Measurements from ENCODE around the gene FAM131B.
"Not testable (repeated sequence)": the region's sequence is repeated elsewhere in the genome, so short reads cannot be mapped to it uniquely, and the experiment has no call there.

The FAM131B gene

DNA sequence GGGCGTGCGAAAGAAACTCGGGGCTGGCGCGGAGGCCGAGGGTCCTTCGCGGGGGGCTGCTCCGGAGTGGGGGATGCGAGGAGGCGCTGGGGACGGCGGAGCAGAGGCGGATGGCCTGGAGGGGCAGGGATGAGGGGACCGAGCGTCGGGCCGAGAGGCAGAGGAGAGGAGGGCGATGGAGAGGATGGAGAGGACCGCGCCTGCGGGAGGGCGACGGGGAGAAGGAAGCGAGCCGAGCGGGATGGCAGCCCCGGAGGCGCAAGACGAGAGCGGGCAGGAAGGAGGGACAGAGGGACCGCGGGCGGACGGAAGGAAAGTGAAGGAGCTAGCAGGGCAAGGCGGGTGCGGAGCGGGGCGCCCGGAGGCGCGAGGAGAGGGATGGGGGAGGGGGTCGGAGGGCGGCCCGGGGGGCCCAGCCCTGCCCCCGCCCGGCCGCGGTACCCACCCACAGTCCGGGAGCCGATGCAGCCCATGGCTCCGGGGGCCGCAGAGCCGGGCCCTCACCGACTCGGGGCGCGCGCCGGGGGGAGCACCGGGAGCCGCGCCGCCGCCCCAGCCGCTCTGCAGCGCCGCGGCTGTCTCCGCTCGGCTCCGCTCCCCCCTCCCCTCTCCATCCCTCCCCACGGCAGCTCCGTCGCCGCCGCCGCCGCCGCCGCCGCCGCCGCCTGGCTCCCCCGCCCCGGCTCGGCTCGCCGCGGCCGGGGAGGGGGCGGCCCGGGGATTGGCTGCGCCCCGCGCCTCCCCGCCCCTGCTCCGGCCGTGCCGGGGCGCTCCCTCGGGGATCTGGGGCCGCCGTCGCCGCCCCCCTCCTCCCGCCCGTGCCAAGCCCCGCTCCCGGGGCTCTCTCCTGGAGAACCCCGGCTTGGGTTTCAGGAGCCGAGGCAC is at the start of gene FAM131B:
TSS of gene FAM131B (minus strand) at position 583 of the 885 bp plus-strand sequence. CDS start at position 473, 110 bp downstream.
- no peak for DNase-seq

DNA sequence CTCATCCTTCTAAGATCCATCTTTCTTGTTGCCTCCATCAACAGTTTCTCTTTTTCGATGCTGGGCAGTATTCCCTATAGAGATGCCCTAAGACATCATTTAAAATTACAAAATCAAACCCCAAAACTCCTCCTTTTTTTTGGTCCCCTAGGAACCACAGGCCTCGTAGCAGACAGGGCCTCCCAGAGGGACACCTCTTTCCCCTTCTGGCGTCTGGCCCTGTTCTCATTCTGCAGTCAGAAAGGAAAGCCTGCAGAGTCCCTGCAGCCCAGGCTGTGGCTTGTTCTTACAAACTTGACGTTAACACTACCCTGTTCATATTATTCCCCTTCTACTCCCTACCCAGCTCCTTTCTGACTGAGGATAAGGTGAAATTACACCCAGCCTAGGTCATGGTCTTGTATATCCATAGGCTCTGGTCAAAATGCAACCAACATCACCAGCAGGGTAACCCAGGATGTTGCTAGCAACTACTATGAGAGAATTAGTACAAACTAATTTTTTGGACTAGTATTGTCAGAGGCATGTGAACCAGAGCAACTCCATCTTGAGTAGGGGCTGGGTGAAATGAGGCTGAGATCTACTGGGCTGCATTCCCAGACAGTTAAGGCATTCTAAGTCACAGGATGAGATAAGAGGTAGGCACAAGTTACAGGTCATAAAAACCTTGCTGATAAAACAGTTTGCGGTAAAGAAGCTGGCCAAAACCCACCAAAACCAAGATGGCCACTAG is 49.6 kb upstream of the FAM131B start:
- no peak for DNase-seq

DNA sequence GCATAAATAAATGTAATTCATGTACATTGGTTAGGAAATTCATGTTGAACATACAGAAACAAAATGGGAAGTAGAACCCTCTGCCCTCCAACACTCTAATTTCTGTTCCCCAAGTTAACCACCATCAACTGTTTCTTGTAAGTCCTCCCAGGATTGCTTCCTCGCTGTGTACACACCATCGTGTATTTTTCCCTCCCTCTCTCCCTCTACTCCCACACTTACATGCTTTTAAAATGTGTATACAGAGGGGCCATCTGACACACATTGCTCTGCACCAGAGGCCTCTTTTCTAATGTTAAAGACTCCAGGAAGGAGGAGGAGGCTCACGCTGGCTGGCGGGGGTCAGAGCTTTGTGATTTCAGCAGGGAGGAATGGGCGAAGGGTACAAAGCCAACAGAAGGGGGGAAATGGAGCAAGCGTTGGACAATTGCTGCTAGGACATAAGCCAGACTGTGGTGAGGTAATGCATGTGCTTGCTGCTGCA is 48.0 kb upstream of the FAM131B start:
- no peak for DNase-seq

DNA sequence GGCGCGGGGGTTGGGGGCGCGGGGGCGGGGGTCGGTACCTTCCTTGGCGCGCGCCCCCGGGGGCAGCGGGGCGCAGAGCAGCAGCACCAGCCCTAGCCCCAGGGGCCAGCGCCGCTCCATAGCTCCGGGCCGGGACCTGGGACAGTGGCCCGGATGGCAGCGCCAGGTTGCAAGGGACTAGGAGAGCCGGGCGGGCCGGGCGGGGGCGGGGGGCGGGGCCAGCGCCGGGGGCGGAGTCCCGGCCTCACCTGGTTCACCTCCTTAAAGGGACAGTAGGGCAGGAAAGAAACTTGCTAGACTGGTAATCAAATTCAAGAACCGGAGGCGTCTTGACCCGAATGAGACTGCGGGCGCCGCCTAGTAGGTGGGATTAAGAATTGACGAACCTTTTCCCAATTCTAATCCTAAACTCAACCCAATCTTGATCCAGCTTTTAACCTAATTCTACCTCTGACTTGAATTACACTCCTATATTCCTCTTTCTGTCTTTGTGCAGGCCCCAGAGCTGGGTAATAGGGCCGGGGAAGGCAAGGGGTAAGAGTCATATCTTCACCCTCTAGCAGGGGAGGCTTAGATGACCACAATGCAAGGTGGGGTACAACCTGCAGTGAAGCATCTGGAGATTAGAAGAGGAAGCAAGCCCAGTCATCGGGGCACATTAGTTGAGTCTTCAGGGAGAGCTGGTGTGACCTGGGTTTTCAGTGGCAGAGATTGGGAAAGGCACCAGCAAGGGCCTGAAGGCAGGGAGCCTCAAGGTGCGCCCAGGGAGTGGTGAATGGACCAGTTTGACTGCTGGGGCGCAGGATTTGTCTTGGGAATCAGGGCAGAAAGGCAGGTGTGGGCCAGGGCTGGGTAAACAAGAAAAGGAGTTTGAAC is 46.4 kb upstream of the FAM131B start, which contains the start of gene EPHA1:
TSS of gene EPHA1 (minus strand) at position 171 of the 876 bp plus-strand sequence. CDS start at position 120, 51 bp downstream.
- no peak for DNase-seq

DNA sequence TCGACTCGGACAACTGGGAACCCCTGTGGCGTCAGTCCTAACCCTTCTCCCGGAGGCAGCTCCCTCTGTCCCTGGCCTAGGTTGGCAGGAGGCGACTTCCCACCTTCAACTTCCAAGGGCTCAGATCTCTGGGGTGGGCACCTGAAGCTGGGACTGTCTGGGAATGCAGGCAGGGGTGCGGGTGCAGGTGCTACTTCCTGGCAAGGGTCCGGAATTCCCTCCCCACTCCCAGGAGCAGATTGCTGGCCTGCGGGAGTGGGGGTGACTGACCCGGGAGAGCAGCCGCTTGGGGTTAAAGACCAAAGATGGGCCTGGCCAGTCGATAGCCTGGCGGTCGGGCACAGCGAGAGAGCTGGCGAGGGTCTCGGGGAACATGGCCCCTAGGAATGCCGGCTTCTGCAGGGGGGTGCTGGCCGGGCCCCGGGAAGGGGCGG is 45.8 kb upstream of the FAM131B start:
- DNase-seq: no peak

DNA sequence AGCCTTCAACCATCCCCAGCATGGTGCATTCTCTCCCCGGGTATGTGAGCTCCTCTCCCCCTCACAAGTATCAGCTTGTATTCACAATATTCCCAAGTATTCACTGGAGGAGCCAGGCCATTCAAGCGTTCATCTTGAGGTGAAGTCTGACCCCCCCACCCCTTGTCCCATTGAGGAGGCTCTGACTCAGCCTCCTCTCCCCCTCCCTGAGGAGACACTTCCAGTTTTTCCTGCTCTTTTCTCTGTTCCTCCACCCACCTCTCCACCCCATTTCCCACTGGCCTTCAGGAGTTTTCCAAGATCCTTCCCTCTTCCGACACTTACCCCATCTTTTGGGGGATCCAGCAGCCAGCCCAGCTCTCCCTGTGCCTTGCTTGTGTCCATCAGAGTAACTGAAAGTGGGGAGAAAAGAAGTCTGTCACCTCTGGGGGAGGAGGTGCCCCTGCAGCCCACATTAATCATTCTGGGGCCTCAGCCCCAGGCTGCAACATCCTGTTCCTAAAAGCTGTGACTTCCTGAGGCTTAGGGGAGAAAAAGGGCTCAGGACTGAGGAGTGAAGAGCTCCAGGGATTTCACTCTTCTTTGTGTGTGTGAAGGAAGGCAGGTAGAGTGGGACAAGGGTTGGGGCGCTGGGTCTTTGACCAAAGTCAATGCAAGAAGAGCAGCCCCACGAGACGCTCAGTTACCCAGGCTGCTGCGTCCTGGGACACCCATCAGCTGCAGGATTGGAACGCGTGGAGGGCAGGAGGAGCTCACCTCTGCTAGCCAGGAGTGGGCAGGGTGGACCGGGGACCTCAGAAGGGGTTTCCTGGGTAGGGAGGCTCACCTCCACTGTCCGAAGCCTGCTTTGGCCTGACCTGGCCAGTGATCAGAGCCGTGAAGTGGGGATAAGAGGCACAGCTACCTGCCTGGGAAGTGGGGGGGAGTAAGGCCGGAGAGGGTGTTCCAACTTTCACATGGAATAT is 45.1 kb upstream of the FAM131B start:
- DNase-seq: no peak

DNA sequence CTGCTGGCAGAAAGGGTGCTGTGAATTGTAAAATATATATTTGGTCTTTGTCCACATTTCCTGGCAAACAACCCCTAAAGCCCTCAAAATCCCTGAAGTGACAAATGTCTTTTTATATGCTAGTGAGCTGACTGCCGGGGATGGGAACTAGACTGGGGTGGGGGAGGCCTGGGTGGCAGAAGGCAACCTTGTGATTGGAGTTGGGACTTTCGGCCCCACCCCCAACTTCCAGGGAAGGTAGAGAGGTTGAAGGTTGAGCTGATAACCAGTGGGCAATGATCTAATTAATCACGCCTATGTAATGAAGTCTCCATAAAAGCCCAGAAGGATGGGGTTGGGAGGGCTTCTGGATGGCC is 43.5 kb upstream of the FAM131B start:
- DNase-seq: no peak

DNA sequence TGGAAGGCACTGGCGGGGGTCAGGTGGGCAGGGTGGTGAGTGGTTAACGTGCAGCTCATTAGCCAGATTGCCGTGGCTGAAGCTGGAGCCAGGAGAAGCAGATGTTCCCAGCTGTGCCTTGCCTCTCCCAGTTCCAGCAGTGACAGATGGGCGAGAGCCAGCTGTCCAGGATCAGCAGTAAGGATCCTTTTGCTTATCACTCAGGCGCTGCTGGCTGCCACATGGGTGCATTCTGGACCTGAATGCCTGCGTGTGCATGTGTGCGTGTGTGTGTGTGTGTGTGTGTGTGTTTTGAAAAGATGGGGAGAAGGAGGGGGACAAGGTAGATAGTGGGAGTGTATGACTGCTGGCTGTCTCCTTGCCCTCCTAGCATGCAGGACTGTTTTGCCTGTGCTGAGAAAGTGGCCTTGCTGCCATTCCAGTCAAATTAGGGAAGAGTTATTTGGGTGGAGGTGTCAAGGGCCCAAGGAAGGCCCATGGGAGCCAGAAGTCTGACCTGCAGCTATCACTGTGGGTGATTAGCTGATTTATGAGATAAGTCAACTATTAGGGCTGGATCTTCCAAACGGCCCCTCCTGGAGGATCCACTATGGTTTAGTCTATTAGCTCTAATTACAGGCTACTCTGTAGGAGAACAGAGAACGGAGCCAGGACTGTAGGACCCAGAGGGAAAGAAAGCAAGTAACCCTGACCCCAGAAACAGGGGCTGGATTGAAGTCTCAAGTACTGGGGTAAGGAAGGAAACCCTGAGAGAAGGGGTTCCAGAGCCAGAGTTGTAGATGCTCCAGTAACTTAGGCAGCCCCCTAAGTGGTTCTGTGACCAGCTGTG is 42.9 kb upstream of the FAM131B start:
- no peak for DNase-seq

DNA sequence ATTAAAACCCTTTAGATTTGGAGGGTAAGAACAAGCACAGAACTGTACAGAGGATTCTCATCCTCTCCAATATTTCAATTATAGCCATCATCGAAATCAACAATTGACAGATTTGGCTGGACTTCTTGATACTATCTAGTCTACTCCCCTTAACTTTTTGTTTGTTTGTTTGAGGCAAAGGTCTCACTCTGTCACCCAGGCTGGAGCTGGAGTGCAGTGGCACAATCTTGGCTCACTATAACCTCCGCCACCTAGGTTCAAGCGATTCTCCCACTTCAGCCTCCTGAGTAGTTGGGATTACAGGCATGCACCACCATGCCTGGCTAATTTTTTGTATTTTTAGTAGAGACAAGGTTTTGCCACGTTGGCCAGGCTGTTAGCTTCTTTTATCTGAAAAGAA is 39.7 kb upstream of the FAM131B start:
- DNase-seq: not testable (repeated sequence)

DNA sequence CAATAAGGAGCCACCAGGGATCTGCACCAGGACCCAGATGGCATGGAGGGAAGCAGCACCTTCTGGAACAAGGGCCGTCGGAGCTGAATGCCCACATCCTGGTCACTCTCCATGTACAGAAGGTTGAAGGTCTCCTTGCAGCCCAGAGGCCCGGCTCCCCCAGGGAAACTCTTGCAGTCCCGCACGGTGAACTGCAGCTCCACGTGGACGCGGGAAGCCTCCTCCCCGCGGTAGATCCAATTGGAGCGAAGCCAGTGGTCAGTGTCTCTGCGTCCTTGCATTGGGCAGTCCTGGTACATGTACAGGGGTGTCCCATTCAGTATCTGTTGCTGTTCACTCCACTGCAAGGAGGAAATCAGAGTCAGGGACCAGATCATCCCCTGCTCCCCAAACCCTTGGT is 38.8 kb upstream of the FAM131B start:
- no peak for DNase-seq

DNA sequence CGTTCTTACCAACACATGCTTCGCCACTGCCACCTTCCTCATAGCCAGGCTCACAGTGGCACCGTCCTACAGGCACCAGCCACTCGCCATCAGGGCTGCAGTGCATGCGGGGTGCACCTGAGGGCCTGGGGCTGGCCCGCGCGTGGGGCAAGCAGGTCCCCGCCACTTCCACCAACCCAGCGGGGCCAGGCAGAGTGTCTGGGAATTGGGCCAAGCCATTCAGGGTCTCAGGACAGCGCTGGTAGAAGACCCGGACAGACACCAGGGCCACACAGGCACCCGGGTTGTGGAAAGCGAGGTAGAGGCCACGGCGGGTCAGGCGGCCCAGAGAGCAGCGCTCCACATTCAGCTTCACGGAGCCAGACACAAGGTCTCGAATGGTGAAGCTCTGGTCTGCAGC is 37.1 kb upstream of the FAM131B start:
- no peak for DNase-seq

DNA sequence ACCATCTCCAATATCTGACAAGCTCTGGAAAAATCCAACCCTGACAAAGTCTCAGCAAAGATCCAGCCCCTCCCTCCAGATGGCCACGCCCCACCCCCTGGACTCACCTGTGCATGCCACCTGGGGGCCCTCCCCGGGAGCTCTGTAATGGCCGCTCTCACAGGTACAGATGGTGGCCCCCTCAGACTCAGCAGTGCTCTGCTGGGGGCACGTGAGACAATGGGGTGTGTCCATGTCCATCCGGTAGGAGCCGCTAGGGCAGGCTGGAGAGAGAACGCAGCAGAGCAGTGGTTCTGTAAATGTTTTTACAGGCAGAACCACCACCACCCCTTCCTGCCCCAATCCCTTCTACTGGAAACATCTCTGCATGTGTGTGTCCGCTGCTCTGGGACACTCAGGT is 36.6 kb upstream of the FAM131B start:
- no peak for DNase-seq

DNA sequence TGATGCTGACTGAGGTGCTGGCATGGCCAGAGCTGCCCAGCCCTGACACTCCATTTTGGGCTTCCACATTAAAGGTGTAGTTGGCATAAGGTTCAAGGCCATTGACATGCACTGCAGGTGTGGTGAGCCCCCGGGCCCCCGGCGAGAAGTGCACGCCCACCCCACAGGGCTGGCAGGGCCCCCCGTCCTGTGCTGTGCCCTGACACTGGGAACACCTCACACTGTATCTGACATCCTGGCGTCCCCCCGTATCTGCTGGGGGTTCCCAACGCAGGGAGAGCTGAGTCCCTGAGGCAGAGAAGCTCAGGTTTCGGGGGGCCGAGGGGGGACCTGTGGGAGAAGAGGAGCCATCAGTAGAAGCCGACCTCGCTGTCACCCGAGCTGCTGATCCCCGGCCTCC is 36.1 kb upstream of the FAM131B start:
- no peak for DNase-seq

DNA sequence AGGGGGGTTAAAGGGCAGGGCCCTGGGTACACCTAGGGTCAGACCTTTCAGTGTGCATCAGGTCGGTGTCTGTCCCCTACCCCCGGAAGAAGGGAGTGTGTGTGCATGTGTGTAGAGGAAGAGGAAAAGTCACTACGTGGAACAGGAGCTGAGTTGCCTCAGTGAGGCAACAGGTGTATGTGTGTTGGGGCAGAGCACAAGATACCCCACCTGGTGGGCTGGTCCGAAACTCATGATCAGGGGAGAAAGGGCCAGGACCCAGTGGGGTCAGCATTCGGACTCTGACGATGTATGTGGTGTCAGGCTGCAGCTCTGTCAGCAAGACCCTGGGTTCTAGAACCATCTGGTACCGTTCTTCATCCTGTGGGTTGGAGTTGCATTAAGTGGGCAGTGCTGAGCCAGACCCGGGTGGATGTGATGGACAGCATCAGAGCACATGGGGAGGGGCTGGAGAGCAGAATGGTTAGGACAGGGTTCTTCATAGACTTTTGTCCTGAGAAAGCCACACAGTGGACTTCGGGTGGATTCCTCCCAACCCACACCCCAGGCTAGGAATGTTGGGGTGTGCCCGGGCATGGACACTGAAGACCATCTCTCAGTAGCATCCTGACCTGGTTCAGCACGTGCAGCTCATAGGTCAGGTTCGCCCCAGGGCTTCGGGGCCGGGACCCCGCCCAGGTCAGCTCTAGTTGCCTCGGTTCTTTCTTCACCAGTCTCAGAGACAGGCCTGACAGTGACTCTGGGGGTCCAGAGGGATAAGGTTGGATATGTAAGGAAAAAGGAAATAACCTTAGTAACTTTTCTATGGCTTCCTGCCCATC is 35.4 kb upstream of the FAM131B start:
- no peak for DNase-seq

DNA sequence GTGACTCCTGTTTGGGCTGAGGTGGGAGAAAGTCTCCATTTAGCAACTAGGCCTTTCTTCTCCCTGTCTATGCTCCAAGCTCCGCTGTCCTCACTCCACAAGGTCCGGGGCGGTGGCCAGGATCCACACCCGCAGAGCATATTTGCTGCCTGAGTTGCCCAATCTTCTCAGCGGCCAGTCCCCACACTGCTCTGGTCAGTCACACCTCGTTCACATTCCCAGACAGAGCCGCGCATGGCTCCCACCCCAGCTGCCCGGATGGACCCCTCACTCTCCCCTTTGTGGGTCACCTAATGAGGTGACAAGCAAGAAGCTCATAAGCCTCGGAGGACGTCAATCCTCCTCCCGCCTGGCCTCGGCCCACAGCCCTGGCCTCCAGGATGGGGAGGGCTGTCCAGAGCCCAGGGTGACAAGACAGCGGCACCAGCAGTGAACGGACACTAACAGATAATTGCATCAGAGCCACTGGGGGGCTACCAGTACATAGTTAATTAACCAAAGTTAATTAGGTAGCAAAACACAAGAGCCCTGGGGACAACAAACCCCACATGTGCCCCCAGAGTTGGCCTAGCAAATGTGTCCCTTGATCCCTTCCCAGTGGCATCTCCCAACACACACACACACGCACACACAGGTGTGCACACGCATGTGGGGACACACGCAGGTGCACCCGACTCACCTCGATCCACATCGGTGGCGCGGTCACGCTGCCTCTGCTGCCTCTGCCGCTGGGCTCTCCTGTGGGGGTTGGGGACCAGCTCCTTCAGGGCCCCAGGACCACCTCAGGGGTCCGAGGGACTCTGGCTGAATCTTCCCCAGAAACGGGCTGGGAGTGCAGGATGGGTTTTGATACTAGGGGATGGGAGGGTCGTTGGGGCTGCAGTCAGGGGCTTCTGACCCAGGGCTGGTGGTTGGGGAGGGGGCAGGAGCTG is 34.4 kb upstream of the FAM131B start:
- DNase-seq: no peak

DNA sequence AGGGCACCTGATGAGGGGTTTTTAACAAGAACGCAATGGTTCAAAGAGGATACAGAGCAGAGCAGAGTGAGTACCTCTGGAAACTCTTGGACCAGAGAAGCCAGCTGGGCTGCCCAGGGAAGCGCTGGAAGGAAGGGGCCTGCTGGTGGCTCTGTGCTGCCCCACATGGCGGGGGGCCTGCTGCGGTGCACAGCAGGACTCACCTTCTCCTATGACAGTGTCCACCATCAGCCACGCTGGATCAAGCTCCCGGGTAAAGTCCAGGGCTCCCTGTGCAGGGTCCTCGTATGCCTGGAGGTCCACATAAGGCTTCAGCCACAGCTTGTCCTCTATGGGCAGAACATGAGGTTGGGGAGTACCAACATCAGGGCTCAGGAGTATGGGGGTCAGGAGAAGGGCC is 33.7 kb upstream of the FAM131B start:
- DNase-seq: no peak

DNA sequence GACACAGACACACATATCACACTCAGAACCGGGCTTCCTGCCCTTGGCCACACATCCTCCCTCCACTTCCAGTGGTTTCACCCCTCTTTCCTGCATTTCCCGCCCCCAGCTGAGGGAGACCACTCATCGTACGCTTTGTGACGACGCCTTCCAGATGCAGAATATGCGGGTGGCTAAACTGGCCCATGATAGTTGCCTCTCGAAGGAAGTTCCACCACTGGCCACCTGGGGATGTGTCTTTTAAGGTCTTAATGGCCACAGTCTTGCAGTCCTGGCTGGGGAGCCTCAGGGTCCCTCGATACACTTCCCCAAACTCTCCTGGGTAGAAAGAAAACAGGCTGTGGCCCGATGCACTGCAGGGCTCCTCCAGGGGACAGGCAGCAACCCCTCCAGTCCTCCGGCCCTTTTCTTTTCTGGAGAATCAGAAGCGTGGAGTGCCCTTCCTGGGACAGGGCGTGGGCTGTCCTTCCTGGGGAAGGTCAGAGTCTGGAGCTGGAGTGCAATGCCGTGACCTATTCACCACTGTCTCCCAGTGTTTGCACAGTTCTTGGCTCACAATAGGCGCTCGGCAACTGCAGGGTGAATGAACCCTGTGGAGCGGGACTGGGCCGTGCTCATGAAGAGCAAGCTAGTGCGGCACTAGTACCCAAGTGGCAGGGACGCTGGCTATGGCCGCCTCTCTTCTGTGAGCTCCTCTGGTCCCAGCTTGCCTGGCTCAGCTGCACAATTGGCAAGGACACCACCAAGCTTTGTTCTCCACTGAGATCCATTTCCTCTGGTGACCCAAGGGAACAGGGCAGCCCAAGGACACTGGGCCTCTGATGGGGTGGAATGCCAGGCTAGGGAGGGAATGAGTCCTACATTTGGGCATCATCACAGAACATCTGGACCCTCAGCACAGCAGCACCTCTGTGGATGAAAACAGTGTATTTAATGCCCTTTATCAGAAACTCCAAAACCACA is 33.0 kb upstream of the FAM131B start:
- DNase-seq: no peak

Measured in cerebellar nuclear complex (tissue), 1 donor.